CD4-positive, alpha-beta T cell treated with Interleukin-4 for 4 hours (primary cell): Measurements from ENCODE around the gene CDH4.
A peak's percentile ranks its signal among the peaks of the same experiment; 100 is the strongest.
"Not testable (repeated sequence)": the region's sequence is repeated elsewhere in the genome, so short reads cannot be mapped to it uniquely, and the experiment has no call there.

Experiments used
- DNase-seq: peaks from one replicate; pipeline ENCODE4 v3.0.0-alpha.2; 2020

CDH4 gene

DNA sequence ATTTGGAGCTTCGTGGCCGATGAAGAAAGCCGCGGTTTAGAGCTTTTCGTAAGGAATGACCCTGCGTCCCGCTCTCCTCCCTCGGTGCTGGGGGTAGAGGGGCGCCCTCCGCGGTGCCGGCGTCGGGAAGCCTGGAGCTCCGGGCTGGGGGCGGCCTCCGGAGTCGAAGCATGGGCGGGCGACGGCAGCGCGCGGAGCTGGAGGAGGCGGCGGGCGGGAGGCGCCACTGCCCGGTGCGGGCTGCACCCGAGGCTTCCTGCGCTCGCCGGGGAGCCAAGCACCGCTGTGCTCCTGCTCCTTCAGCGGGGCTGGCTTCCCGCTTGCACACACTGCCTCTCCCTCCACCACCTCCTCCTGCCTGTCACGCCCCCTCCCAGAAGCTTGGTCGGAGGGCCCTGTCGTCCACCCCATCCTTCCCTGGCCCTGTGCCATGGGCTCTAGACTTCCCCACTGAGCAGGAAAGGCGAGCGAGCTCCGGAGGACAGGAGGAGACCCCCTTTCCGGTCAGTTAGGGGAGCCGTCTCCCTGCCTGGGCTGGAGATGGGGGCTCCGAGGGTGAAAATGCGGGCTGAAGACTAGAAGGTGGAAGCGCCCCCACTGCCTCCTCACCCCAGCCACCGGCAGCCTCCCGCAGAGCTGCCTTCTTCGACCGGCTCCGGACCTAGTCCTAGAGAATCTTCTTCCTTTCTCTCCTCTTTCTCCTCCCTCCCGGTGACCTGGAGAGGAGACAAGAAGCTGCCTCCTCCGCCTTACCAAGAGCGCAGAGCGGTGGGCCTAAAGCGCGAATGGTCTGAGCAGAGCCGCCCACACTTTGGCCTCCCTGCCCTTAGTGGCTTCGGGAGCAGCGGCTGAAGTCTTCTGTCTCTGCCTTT lies 1.8 kb downstream of the CDH4 start:
- no peak for DNase-seq

GRCh38 chr20:61254881-61255626 lies 3.0 kb downstream of the CDH4 start:
- DNase-seq, result no peak

DNA sequence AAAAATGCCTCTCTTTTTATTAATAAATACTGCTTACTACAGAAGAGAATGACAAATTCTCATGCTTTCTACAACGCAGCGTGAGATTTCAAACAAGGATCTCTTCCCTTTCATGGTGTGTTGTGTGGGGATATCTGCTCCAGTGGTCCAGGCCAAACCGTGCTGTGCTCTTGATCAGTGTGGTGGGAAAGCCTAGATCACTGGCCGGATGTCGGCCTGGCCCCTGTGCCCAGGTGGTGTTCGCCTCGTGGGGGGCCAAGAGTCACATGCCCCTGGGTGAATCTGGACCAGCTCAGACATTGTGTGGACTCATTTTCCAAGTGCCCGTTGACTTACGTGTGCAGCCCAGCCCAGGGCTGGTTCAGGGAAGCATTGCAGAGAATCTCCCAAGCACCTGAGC lies 4.3 kb downstream of the CDH4 start:
- no peak for DNase-seq

- no peak for DNase-seq
These were observed 4.8 kb downstream of the CDH4 start for GRCh38 chr20:61256824-61257223.

- DNase-seq, result no peak
These were observed 5.5 kb downstream of the CDH4 start for GRCh38 chr20:61257611-61258010.

DNA sequence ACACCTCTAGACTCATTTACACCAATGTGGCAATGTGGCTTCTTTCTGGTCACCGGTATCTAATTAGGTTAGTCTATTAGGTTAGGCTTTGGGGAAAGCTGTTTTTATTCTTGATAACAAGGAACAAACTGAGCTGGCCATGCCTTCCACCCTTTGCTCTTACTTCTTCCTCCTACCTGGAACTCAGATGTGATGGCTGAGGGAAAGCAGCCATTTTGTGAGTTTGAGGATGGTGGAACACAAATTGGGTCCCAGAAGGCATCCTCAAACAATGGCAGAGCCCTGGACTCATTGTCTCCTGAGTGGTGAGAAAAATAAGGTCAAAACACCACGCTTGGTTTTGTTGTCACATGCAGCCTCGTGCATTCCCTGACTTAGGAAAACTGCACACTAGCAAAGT lies 7.7 kb downstream of the CDH4 start:
- no peak for DNase-seq

DNA sequence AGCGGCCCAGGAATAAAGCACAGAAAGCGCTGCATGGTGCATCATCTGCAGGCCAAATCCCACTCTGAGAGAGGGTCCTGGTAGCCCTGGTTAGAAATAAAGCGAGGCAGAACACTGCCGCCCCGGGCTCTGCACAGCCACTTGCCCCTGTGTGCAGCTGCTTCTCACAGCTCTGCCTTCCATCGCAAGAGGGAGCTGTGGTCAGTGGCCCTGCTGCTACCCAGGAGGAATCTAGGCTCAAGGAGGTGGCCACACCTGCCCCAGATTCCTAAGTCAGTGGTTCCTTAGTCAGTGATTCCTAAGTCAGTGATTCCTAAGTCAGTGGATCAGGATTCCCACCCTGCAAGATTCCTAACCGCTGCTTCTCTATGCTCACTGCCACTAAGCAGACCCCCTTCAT lies 8.8 kb downstream of the CDH4 start:
- no peak for DNase-seq

GRCh38 chr20:61262036-61262435 lies 10.0 kb downstream of the CDH4 start:
- no peak for DNase-seq

DNA sequence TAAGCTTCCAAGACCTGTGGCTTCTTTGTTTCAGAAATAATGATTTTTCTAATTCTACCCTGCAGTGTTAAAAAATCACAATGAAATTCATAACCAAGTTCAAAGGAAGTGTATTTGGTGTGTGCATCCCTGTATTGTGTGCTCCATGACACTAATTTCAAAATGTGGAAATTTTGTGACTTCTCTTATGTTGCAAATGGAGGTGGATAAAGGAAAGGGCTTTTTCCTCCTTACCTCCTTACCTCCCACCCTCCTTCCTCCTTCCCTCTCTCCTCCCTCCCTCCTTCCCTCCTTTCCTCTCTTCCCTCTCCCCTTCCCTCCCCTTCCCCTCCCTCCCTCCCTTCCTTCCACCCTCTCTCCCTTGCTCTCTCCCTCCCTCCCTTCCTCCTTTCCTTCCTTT lies 10.5 kb downstream of the CDH4 start:
- DNase-seq, result no peak

DNA sequence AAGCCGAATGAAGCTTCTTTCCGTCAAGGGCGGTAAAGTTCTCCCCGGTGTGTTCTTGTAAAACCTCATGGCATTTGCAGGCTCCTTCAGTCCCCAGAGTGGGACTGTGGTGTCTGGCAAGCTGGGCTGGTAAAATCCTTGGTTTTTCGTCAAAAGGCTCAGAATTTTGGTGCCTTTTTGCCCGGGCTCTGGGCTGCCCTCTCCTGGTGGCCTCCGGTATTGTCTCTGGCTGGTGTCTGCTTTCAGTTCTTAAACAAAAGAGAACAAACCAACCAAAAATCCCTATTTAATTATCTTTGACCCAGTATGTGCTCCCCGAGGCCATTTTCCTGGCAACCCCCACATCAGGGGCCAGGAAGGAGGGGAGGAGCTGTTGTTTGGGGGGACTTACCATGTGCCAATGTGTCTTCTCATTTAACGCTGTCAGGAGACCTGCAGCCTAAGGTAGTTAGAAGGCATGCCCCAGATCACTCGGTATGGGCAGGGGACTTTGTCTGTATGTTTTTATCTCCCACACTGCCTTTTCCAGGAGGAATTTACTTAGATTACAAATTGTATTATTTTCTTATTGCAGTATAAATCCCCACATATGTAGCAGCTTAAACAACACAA lies 11.1 kb downstream of the CDH4 start:
- peak; percentile 12 for DNase-seq

- DNase-seq, result no peak
These were observed 11.9 kb downstream of the CDH4 start for GRCh38 chr20:61263938-61264337.

- DNase-seq, result no peak
These were observed 15.2 kb downstream of the CDH4 start for GRCh38 chr20:61267241-61267640.

DNA sequence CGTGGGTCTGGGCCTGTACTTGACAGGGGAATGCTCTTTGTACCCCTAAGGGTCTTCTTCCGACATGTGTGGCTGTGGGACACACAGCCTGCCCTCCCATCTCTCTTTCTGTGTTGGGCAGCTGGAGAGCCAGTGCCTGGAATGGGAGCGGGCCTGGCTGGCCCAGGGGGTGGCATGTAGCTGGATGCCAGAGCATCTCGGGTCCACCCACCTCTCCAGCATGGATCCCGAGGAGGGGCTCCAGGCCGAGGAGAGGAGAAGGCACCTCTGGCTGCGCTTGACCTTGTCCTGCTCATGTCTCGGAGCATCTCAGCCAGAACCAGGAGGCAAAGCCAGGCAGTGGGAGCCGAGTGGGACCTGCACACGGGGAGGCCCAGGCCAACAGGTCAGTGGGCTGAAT lies 16.0 kb downstream of the CDH4 start:
- DNase-seq, result no peak

- DNase-seq, result no peak
These were observed 19.5 kb downstream of the CDH4 start for GRCh38 chr20:61271312-61272231.

- not testable (repeated sequence) for DNase-seq
These were observed 21.0 kb downstream of the CDH4 start for GRCh38 chr20:61273024-61273423.

DNA sequence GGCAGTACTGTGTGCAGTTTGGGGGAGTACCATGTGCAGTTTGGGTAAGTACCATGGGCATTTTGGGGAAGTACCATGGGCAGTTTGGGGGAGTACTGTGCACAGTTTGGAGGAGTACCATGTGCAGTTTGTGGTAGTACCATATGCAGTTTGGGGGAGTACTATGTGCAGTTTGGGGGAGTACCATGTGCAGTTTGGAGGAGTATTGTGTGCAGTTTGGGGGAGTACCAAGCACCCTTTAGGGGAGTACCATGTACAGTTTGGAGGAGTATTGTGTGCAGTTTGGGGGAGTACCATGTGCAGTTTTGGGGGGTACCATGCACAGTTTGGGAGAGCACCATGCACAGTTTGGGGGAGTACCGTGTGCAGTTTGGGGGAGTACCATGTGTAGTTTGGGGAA lies 21.6 kb downstream of the CDH4 start:
- DNase-seq, result not testable (repeated sequence)

GRCh38 chr20:61274326-61274725 lies 22.3 kb downstream of the CDH4 start:
- DNase-seq, result no peak

- DNase-seq, result no peak
These were observed 26.2 kb downstream of the CDH4 start for GRCh38 chr20:61278296-61278695.

DNA sequence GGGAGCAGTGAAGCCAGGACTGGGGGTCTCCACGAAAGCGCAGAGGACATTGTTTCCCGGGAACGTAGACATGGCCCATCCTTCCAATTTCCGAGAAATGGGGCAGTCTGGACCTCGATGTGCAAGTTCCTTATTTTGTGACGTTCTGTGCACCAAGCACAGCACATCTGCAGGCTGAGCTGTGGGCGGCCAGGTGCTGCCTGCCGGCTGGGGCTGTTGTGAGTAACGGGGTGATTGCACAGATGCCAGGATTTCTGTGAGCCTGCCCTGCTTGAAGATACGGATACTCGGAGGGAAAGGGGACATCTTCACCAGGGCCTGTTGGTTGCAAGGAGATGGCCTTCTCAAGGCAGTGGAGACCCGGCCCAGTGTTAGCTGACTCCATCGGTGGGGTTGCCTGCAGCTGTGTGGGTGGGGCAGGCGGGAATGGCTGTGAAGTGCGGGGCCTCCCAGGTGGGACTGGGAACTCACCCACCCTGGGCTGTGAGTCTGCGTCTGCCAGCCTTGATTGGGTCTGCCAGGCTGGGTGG lies 27.6 kb downstream of the CDH4 start:
- no peak for DNase-seq

GRCh38 chr20:61280217-61280980 lies 28.3 kb downstream of the CDH4 start:
- DNase-seq, result no peak

GRCh38 chr20:61281286-61281795 lies 29.3 kb downstream of the CDH4 start:
- DNase-seq, result no peak
